ENCODE measurements around the gene ACVR2B.

The ACVR2B gene

GRCh38 chr3:38479431-38480092 lies 25.9 kb downstream of the ACVR2B start:
- peak; percentile 84 for DNase-seq (ENCODE audit: low spot score)
- peak; percentile 89 for TF ChIP-seq CTCF (IDR thresholded peaks at IDR 0.05; ENCODE audit: extremely low read depth, insufficient read depth, missing control alignments)
- in situ Hi-C loops (cut with MboI; ENCODE audit: low pct_unique_long_range_greater_than_20kb, low sequenced_read_pairs, unreplicated experiment), result loop anchor here (10.0 kb wide), 1 partner anchor 355 kb away; no protein-coding TSS in a partner anchor

GRCh38 chr3:38480093-38480445 lies 26.4 kb downstream of the ACVR2B start:
- no peak for DNase-seq (ENCODE audit: low spot score)
- no peak for TF ChIP-seq CTCF (IDR thresholded peaks at IDR 0.05; ENCODE audit: extremely low read depth, insufficient read depth, missing control alignments)
- in situ Hi-C loops (cut with MboI; ENCODE audit: low pct_unique_long_range_greater_than_20kb, low sequenced_read_pairs, unreplicated experiment), result loop anchor here (10.0 kb wide), 1 partner anchor 355 kb away; no protein-coding TSS in a partner anchor

- TF ChIP-seq CTCF (IDR thresholded peaks at IDR 0.05; ENCODE audit: extremely low read depth, insufficient read depth, missing control alignments), result no peak
- in situ Hi-C loops (cut with MboI; ENCODE audit: low pct_unique_long_range_greater_than_20kb, low sequenced_read_pairs, unreplicated experiment), result loop anchor here (10.0 kb wide), 1 partner anchor 356 kb away; no protein-coding TSS in a partner anchor
- no peak for DNase-seq (ENCODE audit: low spot score)
Measured at GRCh38 chr3:38480930-38481329, 27.2 kb downstream of the ACVR2B start.

GRCh38 chr3:38482951-38483350 lies 29.3 kb downstream of the ACVR2B start:
- no peak for TF ChIP-seq CTCF (IDR thresholded peaks at IDR 0.05; ENCODE audit: extremely low read depth, insufficient read depth, missing control alignments)
- in situ Hi-C loops (cut with MboI; ENCODE audit: low pct_unique_long_range_greater_than_20kb, low sequenced_read_pairs, unreplicated experiment), result loop anchor here (10.0 kb wide), 1 partner anchor 358 kb away; no protein-coding TSS in a partner anchor
- DNase-seq (ENCODE audit: low spot score), result no peak

GRCh38 chr3:38487323-38487722 lies 33.6 kb downstream of the ACVR2B start:
- in situ Hi-C loops (cut with MboI; ENCODE audit: low pct_unique_long_range_greater_than_20kb, low sequenced_read_pairs, unreplicated experiment), result loop anchor here (10.0 kb wide), 1 partner anchor 363 kb away; no protein-coding TSS in a partner anchor
- DNase-seq (ENCODE audit: low spot score), result peak; percentile 51
- TF ChIP-seq CTCF (IDR thresholded peaks at IDR 0.05; ENCODE audit: extremely low read depth, insufficient read depth, missing control alignments), result no peak

GRCh38 chr3:38488949-38489348 lies 35.3 kb downstream of the ACVR2B start:
- DNase-seq (ENCODE audit: low spot score), result no peak
- TF ChIP-seq CTCF (IDR thresholded peaks at IDR 0.05; ENCODE audit: extremely low read depth, insufficient read depth, missing control alignments), result no peak
- in situ Hi-C loops (cut with MboI; ENCODE audit: low pct_unique_long_range_greater_than_20kb, low sequenced_read_pairs, unreplicated experiment), result loop anchor here (10.0 kb wide), 1 partner anchor 364 kb away; no protein-coding TSS in a partner anchor

Data from GM13977 (cell line).